AG20443 (cell line): ENCODE results near the gene GLT6D1.
A peak's percentile ranks its signal among the peaks of the same experiment; 100 is the strongest.

ENCODE experiments used
- DNase-seq: peaks from one replicate; pipeline ENCODE4 v3.0.0; 2012; ENCODE audit warnings: low spot score, mixed read lengths

GLT6D1 gene

GRCh38 chr9:135622415-135623020, 16.8 kb downstream of the GLT6D1 start:
- no peak for DNase-seq

GRCh38 chr9:135620558-135620957, 18.8 kb downstream of the GLT6D1 start:
- no peak for DNase-seq

GRCh38 chr9:135619599-135619886, 19.8 kb downstream of the GLT6D1 start:
- no peak for DNase-seq

GRCh38 chr9:135618866-135619598, 20.3 kb downstream of the GLT6D1 start:
- no peak for DNase-seq

- no peak for DNase-seq
Observed at GRCh38 chr9:135617991-135618411, 21.3 kb downstream of the GLT6D1 start.

- DNase-seq, result no peak
Observed at GRCh38 chr9:135617538-135617900, 21.8 kb downstream of the GLT6D1 start.

GRCh38 chr9:135616619-135617537, 22.5 kb downstream of the GLT6D1 start:
- DNase-seq, result no peak

GRCh38 chr9:135615666-135616618, 23.4 kb downstream of the GLT6D1 start:
- no peak for DNase-seq

- DNase-seq, result no peak
Observed at GRCh38 chr9:135614821-135615665, 24.3 kb downstream of the GLT6D1 start.

- DNase-seq, result no peak
Observed at GRCh38 chr9:135613946-135614805, 25.2 kb downstream of the GLT6D1 start.

GRCh38 chr9:135612981-135613910, 26.1 kb downstream of the GLT6D1 start:
- peak; percentile 9 for DNase-seq

- no peak for DNase-seq
Observed at GRCh38 chr9:135612437-135612836, 26.9 kb downstream of the GLT6D1 start.

- DNase-seq, result no peak
Observed at GRCh38 chr9:135611875-135612209, 27.5 kb downstream of the GLT6D1 start.

GRCh38 chr9:135611142-135611874, 28.0 kb downstream of the GLT6D1 start:
- DNase-seq, result no peak

GRCh38 chr9:135610290-135611141, 28.8 kb downstream of the GLT6D1 start:
- DNase-seq, result no peak

GRCh38 chr9:135609366-135609955, 29.9 kb downstream of the GLT6D1 start:
- peak; percentile 7 for DNase-seq

GRCh38 chr9:135608999-135609317, 30.4 kb downstream of the GLT6D1 start:
- DNase-seq, result no peak
